Measurements from ENCODE around the gene SFT2D1. TPM values are rescaled to one million over a fixed set of nuclear protein-coding genes. Genes with fewer than 3 reads are reported as not detected.

Gene SFT2D1
- total and polyA plus RNA-seq, 9 of the 15 experiments (the other 6 are each of a cell fraction or from before 2014, with no cell fraction given): 54.4 to 140 (median 74.6) TPM

DNA sequence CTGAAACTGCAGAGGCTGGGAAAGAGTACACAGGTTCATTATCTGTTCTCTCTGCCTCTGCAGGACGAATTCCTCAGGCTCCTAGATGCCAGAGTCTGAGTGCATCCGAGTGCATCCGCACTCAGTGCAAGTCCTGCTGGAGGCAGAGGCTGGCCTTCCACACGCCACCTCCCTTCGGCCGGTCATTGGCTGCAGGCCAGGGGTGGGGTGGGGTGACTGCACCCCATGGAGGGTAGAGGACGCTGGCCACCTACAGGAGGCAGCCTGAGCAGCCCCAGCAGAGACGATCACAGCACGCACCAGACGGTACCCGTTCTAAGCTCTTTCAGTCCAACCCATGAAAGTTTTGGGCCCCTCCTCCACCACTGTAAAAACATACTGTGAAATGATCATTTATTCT lies 11.7 kb downstream of the SFT2D1 start (continued):
- TF ChIP-seq, protein P1, sequence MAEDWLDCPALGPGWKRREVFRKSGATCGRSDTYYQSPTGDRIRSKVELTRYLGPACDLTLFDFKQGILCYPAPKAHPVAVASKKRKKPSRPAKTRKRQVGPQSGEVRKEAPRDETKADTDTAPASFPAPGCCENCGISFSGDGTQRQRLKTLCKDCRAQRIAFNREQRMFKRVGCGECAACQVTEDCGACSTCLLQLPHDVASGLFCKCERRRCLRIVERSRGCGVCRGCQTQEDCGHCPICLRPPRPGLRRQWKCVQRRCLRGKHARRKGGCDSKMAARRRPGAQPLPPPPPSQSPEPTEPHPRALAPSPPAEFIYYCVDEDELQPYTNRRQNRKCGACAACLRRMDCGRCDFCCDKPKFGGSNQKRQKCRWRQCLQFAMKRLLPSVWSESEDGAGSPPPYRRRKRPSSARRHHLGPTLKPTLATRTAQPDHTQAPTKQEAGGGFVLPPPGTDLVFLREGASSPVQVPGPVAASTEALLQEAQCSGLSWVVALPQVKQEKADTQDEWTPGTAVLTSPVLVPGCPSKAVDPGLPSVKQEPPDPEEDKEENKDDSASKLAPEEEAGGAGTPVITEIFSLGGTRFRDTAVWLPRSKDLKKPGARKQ (CRISPR knock-in tag; IDR thresholded peaks at IDR 0.05): no peak
- TF ChIP-seq ZNF384 (IDR thresholded peaks at IDR 0.05; ENCODE audit: low read depth, low read length) (no peak; the same call in 1 of the 2 replicates), CBX3 (IDR thresholded peaks at IDR 0.05; ENCODE audit: borderline replicate concordance in 1 of 2, low read length in 2 of 2) (peak in 1 of 2 experiments; percentile 85; a peak in 1 of 3 replicates), HNRNPL (IDR thresholded peaks at IDR 0.05; ENCODE audit: low read depth, low read length) (no peak), KDM5B (IDR thresholded peaks at IDR 0.05; ENCODE audit: insufficient replicate concordance, low read depth, low read length) (no peak), PHF8 (IDR thresholded peaks at IDR 0.05; ENCODE audit: borderline replicate concordance, low read length) (no peak), NR2F6 (CRISPR knock-in tag; IDR thresholded peaks at IDR 0.05) (no peak), ZC3H11A (IDR thresholded peaks at IDR 0.05; ENCODE audit: low read depth, low read length) (no peak), FOSL1 (tag; conservative IDR thresholded peaks at IDR 0.05) (0 out of 2 replicates have a peak, but pooled peaks have one; percentile 17), NEUROD1 (IDR thresholded peaks at IDR 0.05; ENCODE audit: borderline replicate concordance, low read depth, low read length, partially characterized antibody) (no peak), HNRNPLL (IDR thresholded peaks at IDR 0.05; ENCODE audit: low read depth, low read length, poor library complexity, severe bottlenecking) (no peak), ESRRA (IDR thresholded peaks at IDR 0.05; ENCODE audit: borderline replicate concordance, low read depth) (peak; percentile 37; the same call in 1 of the 2 replicates), SREBF2 (CRISPR knock-in tag; IDR thresholded peaks at IDR 0.05) (no peak)
- TF ChIP-seq, protein P2, sequence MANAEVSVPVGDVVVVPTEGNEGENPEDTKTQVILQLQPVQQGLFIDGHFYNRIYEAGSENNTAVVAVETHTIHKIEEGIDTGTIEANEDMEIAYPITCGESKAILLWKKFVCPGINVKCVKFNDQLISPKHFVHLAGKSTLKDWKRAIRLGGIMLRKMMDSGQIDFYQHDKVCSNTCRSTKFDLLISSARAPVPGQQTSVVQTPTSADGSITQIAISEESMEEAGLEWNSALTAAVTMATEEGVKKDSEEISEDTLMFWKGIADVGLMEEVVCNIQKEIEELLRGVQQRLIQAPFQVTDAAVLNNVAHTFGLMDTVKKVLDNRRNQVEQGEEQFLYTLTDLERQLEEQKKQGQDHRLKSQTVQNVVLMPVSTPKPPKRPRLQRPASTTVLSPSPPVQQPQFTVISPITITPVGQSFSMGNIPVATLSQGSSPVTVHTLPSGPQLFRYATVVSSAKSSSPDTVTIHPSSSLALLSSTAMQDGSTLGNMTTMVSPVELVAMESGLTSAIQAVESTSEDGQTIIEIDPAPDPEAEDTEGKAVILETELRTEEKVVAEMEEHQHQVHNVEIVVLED (CRISPR knock-in tag; IDR thresholded peaks at IDR 0.05): no peak
- TF ChIP-seq, protein P3, sequence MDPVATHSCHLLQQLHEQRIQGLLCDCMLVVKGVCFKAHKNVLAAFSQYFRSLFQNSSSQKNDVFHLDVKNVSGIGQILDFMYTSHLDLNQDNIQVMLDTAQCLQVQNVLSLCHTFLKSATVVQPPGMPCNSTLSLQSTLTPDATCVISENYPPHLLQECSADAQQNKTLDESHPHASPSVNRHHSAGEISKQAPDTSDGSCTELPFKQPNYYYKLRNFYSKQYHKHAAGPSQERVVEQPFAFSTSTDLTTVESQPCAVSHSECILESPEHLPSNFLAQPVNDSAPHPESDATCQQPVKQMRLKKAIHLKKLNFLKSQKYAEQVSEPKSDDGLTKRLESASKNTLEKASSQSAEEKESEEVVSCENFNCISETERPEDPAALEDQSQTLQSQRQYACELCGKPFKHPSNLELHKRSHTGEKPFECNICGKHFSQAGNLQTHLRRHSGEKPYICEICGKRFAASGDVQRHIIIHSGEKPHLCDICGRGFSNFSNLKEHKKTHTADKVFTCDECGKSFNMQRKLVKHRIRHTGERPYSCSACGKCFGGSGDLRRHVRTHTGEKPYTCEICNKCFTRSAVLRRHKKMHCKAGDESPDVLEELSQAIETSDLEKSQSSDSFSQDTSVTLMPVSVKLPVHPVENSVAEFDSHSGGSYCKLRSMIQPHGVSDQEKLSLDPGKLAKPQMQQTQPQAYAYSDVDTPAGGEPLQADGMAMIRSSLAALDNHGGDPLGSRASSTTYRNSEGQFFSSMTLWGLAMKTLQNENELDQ (CRISPR knock-in tag; IDR thresholded peaks at IDR 0.05; ENCODE audit: borderline replicate concordance): no peak
- TF ChIP-seq, protein P4, sequence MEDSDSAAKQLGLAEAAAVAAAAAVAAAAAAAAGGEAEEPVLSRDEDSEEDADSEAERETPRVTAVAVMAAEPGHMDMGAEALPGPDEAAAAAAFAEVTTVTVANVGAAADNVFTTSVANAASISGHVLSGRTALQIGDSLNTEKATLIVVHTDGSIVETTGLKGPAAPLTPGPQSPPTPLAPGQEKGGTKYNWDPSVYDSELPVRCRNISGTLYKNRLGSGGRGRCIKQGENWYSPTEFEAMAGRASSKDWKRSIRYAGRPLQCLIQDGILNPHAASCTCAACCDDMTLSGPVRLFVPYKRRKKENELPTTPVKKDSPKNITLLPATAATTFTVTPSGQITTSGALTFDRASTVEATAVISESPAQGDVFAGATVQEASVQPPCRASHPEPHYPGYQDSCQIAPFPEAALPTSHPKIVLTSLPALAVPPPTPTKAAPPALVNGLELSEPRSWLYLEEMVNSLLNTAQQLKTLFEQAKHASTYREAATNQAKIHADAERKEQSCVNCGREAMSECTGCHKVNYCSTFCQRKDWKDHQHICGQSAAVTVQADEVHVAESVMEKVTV (CRISPR knock-in tag; IDR thresholded peaks at IDR 0.05): no peak
- TF ChIP-seq, protein P5, sequence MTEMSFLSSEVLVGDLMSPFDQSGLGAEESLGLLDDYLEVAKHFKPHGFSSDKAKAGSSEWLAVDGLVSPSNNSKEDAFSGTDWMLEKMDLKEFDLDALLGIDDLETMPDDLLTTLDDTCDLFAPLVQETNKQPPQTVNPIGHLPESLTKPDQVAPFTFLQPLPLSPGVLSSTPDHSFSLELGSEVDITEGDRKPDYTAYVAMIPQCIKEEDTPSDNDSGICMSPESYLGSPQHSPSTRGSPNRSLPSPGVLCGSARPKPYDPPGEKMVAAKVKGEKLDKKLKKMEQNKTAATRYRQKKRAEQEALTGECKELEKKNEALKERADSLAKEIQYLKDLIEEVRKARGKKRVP (CRISPR knock-in tag; IDR thresholded peaks at IDR 0.05): no peak
- TF ChIP-seq, protein P6, sequence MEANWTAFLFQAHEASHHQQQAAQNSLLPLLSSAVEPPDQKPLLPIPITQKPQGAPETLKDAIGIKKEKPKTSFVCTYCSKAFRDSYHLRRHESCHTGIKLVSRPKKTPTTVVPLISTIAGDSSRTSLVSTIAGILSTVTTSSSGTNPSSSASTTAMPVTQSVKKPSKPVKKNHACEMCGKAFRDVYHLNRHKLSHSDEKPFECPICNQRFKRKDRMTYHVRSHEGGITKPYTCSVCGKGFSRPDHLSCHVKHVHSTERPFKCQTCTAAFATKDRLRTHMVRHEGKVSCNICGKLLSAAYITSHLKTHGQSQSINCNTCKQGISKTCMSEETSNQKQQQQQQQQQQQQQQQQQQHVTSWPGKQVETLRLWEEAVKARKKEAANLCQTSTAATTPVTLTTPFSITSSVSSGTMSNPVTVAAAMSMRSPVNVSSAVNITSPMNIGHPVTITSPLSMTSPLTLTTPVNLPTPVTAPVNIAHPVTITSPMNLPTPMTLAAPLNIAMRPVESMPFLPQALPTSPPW (CRISPR knock-in tag; IDR thresholded peaks at IDR 0.05): peak; percentile 94
